OCI-LY7 (cell line): Measurements from ENCODE around the gene HOXB3. TPM values are rescaled to one million over a fixed set of nuclear protein-coding genes. Genes with fewer than 3 reads are reported as not detected.

Source experiments
- BruUV-seq: library from RNA; stranded (reverse); fragments of 400-500 nt; replicated peaks from 2 replicates; lab custom pipeline; 2021; lab: Mats Ljungman, UMichigan
- CTCF ChIA-PET: fragments of 300-600 bp; sonication (Branson Sonifier 250); formaldehyde crosslinking; loops from one replicate; lab custom pipeline; 2022; ENCODE audit warnings: antibody characterized with exemption; ENCODE audit not compliant: unreplicated experiment; lab: Charles Lee
- POLR2A ChIA-PET: fragments of 300-600 bp; sonication (Branson Sonifier 250); formaldehyde crosslinking; loops from one replicate; lab custom pipeline; 2022; ENCODE audit warnings: antibody characterized with exemption; lab: Charles Lee
- DNase-seq: peaks from one replicate; pipeline ENCODE4 v3.0.0-alpha.2; 2015; ENCODE audit warnings: low spot score
- H2AFZ ChIP-seq: fragments of 200-600 bp; sonication (generic), shearing (Covaris generic); 2 replicates; pipeline ENCODE4 v1.6.1; 2014; ENCODE audit warnings: mild to moderate bottlenecking, antibody characterized with exemption, low read length, moderate library complexity
- H3K27ac ChIP-seq: fragments of 200-600 bp; sonication (generic); 2 replicates; pipeline ENCODE4 v1.5.1; 2014; ENCODE audit warnings: mixed run types, low read depth, mild to moderate bottlenecking, moderate library complexity, low read length, inconsistent platforms; ENCODE audit not compliant: poor library complexity, severe bottlenecking
- H3K36me3 ChIP-seq: fragments of 200-600 bp; sonication (generic); 2 replicates; pipeline ENCODE4 v1.6.1; 2014; ENCODE audit warnings: mild to moderate bottlenecking, antibody characterized with exemption, low read length, moderate library complexity, mixed read lengths; ENCODE audit not compliant: insufficient read depth
- H3K4me1 ChIP-seq: fragments of 200-600 bp; sonication (generic); 2 replicates; pipeline ENCODE4 v1.5.1; 2014; ENCODE audit warnings: mild to moderate bottlenecking, low read length; ENCODE audit not compliant: insufficient read depth, poor library complexity, severe bottlenecking
- H3K4me2 ChIP-seq: fragments of 200-600 bp; sonication (generic); 2 replicates; pipeline ENCODE4 v1.6.1; 2014; ENCODE audit warnings: mild to moderate bottlenecking, low read length
- H3K4me3 ChIP-seq: fragments of 200-600 bp; sonication (generic); 2 replicates; pipeline ENCODE4 v1.5.1; 2014; ENCODE audit warnings: mild to moderate bottlenecking, low read depth, low read length; ENCODE audit not compliant: poor library complexity, severe bottlenecking
- H3K79me2 ChIP-seq: fragments of 200-600 bp; sonication (generic); 2 replicates; pipeline ENCODE4 v1.6.1; 2016; ENCODE audit warnings: low read depth, mild to moderate bottlenecking, low read length, moderate library complexity, mixed read lengths; ENCODE audit not compliant: insufficient read depth
- H3K9me2 ChIP-seq: fragments of 200-600 bp; sonication (generic); 2 replicates; pipeline ENCODE4 v1.6.1; 2016; ENCODE audit warnings: mild to moderate bottlenecking, low read length, mixed read lengths; ENCODE audit not compliant: insufficient read depth
- H3K9me3 ChIP-seq: fragments of 200-600 bp; sonication (generic); 2 replicates; pipeline ENCODE4 v1.6.1; 2014; ENCODE audit warnings: mild to moderate bottlenecking, mixed run types, low read length, mixed read lengths
- H4K20me1 ChIP-seq: fragments of 200-600 bp; sonication (generic); 2 replicates; pipeline ENCODE4 v1.6.1; 2014; ENCODE audit warnings: mild to moderate bottlenecking, antibody characterized with exemption, low read length, moderate library complexity, mixed read lengths; ENCODE audit not compliant: insufficient read depth
- EZH2phosphoT487 ChIP-seq: fragments of 200-600 bp; sonication (generic); IDR thresholded peaks from 2 replicates; pipeline ENCODE4 v1.6.1; 2018; ENCODE audit warnings: low read depth, borderline replicate concordance, mild to moderate bottlenecking, mixed run types, antibody characterized with exemption, low read length, moderate library complexity, mixed read lengths
- intact Hi-C: fragments of 100-400 bp; cut with micrococcal nuclease; formaldehyde crosslinking; loops from one replicate; pipeline ENCODE4 v1.10.0; 2022; ENCODE audit not compliant: unreplicated experiment
- total RNA-seq, 2 experiments: library from RNA; depleted of rRNA in 1 of 2; stranded (reverse); fragments of >200 nt in 1 of 2; shearing (Covaris generic) in 1 of 2; gene quantifications; 2 replicates each; pipeline ENCODE4 v1.2.3, GENCODE V29; 2014 to 2022
- TF ChIP-seq, protein P1 (sequence below): fragments of 200-600 bp; sonication (generic); conservative IDR thresholded peaks from 2 replicates; pipeline ENCODE4 v1.5.1; 2014; ENCODE audit warnings: mild to moderate bottlenecking, antibody characterized with exemption, low read length, moderate library complexity, mixed read lengths

Gene HOXB3
- total RNA-seq, 2 experiments from 2014 or later, result 7.7 to 13.0 TPM

DNA sequence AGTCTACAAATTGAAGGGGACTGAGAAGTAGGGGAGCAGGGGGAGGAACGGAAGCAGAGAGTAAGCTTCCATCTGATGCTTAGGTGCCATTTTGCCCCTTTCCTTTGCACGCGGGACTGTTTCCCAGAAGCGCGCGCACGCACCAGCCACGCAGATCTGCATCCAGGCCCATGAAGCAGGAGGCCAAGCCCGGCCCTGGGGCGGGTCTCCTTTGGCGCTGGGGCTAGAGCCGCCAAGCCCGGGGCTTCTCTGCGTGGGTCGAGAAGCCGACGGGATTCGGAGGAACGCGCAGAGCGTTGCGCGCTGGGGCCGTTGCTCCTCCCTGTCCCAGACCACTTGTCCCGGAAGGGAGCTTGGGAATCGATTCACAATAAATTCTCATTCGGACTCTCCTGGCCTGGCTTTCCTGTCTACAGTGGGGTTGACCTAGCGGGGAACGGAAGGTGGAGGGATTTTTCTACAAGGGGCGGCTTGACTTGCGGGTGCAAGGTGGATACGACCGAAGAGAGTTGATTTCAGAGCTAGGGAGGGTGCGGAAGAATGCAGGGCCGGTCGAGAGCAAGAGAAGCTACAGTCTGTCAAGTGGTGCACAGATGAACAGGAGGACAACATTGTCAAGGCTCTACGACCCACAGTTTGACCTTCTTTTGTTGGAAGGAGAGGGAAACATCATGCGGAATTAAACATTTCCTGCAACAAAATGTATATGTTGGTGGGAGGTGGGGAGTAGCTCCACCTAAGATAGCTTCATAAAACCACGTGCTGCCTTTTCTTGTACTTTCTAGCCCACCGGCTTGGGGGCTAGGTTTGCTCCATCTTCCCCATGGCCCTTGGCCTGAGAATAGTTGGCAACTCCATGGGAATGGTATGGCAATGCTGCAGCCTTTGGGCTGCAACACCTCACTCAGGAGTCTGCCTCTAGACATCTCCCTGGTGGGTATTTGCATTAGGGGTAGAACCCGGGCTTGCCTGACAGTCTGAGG, 31.7 kb upstream of the HOXB3 start:
- Histone ChIP-seq H3K9me2 (no peaks in the 10 kb centered on the region), H3K4me3 (no peak overlapping the region), H3K9me3 (no peaks in the 10 kb centered on the region), H3K27ac (no peak overlapping the region), H3K79me2 (no peaks in the 10 kb centered on the region), H2AFZ (no peak overlapping the region), H3K4me1 (no peaks in the 10 kb centered on the region), H4K20me1 (no peaks in the 10 kb centered on the region), H3K4me2 (no peak overlapping the region), H3K36me3 (no peaks in the 10 kb centered on the region)
- intact Hi-C loops, result no loop called here
- TF ChIP-seq EZH2phosphoT487, result no peak
- DNase-seq, result no peak
- no TSS peak for BruUV-seq
- ChIA-PET POLR2A (interaction anchor here (0.6 kb wide), 2 partner anchors 230 to 276 kb away, joined by 3 read pairs; no protein-coding TSS in a partner anchor), CTCF (no interaction called here)

DNA sequence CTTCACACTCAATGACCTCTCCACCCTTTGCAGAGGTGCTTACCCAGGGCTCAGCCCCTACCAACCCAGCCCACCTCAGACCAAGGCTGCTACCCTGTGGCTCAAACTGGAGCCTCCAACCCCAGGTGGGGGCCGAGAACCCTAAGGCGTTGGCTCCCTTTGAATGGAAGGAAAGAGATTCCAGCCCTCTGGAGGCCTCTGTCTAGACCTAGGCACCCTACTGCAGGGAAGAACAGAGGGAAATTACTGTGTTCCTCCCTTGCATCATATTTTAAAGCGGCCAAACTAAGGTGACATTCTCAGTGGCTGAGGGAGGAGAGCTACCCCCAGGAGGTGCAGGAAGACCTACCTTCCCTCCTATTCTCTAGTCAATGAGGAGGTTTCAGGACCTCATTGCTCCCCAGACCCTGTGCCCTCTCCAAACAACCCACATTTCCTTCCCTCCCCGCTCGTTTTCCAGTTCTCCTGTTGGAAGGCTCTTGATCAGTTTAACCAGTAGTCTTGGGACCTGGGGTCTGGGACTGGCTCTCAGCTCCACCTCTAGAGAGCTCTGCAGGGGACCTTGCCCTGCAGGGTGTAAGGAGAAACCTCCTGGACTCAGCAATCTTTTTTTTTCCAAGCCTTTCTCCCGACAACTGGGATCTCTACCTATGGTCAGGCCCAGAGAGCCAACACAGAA, 30.6 kb upstream of the HOXB3 start:
- no peak for DNase-seq
- BruUV-seq, result no TSS peak
- POLR2A ChIA-PET, result no interaction called here

DNA sequence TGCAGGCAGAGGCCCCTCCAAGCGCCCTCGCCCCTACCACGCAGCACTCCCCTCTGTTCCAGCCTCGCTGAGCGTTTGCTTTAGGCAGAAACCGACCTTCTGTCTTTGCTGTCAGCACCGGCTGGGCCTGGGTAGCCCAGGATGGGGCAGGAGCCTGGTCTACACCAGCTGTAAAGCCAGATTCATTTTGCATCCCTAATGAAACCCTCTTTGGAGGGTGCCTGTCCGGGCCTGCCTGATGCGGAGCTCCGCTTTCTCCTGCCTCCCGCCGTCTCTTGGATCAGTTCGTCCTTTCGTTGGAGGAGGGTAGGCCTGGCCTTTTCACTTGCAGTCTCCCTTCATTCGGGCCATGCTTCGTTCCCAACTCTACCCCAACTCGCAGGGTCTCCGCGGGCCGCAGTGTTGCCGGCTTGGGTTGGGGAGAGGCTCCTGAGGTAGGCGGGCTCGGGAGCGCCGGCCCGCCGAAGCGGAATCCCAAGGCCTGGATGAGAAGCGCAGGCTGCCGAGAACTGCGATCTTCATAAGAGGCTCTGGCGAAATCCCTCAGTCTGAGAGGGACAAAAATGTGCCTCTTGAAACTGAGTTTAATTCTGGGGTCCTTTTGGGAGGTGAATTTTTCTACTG, 29.9 kb upstream of the HOXB3 start:
- BruUV-seq, result no TSS peak
- Histone ChIP-seq H3K4me3 (no peak overlapping the region), H3K36me3 (no peaks in the 10 kb centered on the region), H4K20me1 (no peaks in the 10 kb centered on the region), H3K9me2 (no peaks in the 10 kb centered on the region), H2AFZ (no peak overlapping the region), H3K9me3 (no peaks in the 10 kb centered on the region), H3K4me2 (no peak overlapping the region), H3K4me1 (no peaks in the 10 kb centered on the region), H3K27ac (no peak overlapping the region), H3K79me2 (no peaks in the 10 kb centered on the region)
- intact Hi-C loops, result loop anchor here (5.0 kb wide), 1 partner anchor 593 kb away; no protein-coding TSS in a partner anchor
- ChIA-PET POLR2A (no interaction called here), CTCF (no interaction called here)
- TF ChIP-seq, protein P1, sequence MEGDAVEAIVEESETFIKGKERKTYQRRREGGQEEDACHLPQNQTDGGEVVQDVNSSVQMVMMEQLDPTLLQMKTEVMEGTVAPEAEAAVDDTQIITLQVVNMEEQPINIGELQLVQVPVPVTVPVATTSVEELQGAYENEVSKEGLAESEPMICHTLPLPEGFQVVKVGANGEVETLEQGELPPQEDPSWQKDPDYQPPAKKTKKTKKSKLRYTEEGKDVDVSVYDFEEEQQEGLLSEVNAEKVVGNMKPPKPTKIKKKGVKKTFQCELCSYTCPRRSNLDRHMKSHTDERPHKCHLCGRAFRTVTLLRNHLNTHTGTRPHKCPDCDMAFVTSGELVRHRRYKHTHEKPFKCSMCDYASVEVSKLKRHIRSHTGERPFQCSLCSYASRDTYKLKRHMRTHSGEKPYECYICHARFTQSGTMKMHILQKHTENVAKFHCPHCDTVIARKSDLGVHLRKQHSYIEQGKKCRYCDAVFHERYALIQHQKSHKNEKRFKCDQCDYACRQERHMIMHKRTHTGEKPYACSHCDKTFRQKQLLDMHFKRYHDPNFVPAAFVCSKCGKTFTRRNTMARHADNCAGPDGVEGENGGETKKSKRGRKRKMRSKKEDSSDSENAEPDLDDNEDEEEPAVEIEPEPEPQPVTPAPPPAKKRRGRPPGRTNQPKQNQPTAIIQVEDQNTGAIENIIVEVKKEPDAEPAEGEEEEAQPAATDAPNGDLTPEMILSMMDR, result no peak
- DNase-seq, result no peak

More for the DNA sequence above, 30.6 kb upstream of the HOXB3 start:
- Histone ChIP-seq H2AFZ (no peak overlapping the region), H3K9me3 (no peaks in the 10 kb centered on the region), H3K36me3 (no peaks in the 10 kb centered on the region), H3K79me2 (no peaks in the 10 kb centered on the region), H3K4me2 (no peak overlapping the region), H3K9me2 (no peaks in the 10 kb centered on the region), H3K4me1 (no peaks in the 10 kb centered on the region), H3K27ac (no peak overlapping the region), H4K20me1 (no peaks in the 10 kb centered on the region), H3K4me3 (no peak overlapping the region)
- intact Hi-C loops, result no loop called here
- CTCF ChIA-PET, result no interaction called here
- TF ChIP-seq, protein P1, result no peak
- no peak for TF ChIP-seq EZH2phosphoT487
